GM21381 (cell line): ENCODE results near the gene EPS15.

ENCODE experiments used
- ATAC-seq: cut with Tn5 transposase; IDR thresholded peaks from one replicate; pipeline ENCODE4 v1.9.1; 2021; ENCODE audit warnings: mild to moderate bottlenecking, moderate library complexity; ENCODE audit not compliant: unreplicated experiment

Gene EPS15

DNA sequence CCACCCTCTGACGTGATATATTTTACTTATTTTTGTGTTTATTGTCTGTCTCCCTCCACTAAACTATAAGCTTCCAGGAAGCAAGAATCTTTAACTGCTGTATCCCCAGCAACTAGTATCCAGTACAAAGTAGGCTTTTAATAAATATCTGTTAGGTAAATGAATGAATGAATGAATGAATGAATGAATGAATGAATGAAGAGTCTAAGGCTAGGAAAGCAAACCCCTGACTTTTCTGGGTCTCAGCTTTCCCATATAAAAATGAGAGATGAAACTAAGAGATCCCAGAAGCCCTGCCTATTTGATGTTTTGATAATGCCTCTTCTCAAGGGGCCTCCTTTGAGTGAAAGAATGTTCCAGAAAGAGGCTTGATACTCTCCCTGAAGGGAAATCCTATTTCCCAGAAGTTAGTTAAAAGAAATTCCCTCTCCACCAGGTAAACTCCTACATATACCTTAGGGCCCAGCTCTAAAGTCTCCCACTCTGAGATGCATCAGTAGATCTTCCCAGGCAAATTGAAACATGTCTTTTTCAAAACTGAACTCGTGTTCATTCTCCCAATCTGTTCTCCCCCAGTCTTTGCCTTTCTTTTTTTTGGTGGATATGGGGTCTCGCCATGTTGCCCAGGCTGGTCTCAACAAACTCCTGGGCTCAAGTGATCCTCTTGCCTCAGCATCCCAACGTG, 196.5 kb downstream of the EPS15 start:
- ATAC-seq = no peak

DNA sequence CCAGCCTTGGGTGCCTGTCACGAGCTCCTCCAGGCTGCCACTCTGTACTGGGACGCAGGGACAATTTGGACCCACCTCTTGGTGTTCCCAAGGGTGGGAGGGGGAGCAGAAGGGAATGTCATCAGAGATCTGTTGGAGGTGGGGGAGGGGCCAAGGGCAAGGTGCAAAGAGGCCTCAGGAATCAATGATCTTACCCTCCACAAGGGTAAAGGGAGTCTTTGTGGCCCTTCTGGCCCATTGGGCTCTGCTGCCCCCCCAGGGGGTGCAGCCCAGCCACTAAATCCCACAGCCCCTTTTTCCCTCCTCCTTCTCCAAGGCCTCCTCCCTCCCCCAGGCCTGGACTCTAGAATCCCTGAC, 197.2 kb downstream of the EPS15 start:
- no peak for ATAC-seq

DNA sequence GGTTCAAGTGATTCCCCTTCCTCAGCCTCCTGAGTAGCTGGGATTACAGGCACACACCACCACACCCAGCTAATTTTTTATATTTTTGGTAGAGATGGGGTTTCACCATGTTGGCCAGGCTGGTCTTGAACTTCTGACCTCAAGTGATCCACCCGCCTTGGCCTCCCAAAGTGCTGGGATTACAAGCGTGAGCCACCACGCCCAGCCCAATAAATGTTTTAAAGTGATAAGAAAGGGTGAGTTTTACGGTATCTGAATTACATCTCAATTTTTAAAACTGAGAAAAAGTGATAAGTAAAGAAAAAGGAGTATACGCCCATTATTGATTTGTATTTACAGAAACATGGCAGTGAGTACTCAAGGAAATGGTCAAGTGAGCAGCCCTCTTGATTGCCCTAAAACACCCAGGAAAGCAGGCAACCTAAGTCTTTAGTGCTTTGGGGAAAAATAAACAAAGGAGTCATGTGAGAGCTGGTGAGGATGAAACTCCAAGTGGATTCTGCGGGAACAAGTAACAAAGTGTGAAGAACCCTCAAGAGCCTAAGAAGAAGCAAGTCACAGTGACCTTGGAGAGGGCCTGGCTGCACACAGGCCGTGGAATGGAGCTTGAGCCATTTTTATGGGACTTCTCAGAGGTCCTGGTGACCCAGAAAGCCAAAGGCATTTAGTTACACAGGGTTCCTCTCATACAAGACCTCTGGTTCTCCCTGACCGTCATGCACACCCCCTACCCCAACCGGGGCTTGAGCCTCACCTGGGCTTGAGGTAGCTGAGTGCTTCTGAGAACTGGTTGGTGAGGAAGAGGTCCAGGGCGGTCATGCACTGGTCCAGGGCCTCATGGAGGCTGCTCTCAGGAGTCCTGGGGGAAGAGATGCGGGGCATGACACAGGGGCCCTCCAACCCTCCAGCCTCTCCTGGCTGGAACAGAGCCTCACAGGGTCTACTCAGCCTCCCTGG, 197.8 kb downstream of the EPS15 start:
- no peak for ATAC-seq

DNA sequence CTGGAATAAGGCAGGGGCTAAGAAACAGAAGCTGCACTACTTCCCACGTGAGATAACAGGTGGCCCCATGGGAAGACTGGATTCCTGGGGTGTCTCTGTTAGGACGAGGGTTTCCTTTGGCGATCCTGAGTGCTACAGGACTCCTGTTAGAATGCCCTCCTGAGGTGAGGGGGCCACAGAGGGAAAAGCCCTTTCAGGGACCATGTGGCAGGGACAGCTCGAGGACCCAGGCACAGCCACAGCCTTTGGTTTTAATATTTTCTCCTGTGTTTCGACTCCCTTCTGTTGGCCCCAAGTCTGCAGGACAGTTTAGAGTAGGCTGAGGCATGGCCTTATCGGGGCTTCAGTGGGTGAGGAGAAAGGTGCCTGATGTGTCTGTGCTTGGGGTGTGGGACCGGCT, 201.3 kb downstream of the EPS15 start:
- ATAC-seq = no peak

DNA sequence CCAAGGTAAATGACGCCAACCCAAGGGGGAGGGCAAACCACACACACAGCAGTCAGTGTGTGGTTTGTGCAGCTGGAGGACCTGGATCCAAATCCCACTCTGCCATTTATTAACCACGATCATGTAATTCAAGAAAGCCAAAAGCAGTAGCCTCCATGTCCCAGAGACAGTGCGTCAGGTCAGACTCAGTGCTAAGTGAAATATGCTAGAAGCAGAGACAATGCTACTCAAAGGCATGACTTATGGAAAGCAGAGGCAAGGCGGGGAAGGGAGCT, 202.3 kb downstream of the EPS15 start:
- no peak for ATAC-seq

DNA sequence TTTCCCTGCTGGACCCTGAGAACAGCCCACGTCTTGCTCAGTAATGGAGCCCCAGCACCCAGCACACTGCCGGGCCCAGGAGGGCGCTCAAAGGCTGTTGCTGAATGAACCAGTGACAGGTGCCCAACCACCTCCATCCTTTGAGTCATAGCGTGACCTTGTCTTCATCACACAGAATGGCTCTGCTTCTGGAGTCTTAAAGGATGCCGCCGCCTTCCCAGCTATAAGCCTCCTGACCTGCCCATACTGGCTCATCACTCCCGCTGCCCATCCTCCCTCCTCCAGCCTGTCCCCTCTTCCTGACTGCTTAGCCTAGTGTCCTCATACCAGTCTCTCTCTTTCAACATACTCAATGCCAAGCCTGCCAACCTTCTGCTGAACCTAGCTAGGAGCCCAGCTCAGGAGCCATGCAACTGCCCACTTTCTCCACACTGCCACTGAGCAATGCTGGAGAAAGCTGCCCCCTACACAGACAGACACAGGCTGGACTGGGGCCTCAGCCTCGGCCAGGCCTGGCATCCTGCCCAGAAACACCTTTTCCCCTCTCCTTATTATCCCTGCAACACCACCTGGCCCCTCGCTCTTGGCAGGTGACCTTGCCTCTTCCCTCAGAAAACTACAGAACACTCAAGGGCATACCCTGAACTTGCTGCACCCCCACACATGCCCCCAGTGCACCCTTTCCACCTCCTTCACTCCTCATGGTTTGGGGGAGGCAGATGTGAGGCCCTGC, 202.8 kb downstream of the EPS15 start:
- no peak for ATAC-seq

DNA sequence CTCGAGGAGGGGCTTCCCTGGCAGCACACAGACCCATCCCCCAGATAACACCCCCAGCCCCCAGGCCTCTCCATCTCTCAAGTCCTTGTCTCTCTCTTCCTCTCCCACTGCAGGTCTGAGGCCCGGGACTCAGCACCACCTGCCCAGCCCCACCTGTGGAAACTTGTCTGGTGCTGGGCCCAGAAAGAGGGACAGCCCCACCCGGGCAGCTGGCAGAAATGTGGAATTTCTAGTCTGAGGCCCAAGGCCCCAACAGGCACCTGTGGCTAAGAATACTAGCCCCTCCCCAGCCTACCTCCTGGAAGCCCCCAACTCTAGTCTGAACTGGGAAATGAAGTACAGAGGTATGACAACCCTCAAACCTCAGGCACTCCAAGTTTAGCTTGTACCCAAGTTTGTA, 204.1 kb downstream of the EPS15 start:
- no peak for ATAC-seq

DNA sequence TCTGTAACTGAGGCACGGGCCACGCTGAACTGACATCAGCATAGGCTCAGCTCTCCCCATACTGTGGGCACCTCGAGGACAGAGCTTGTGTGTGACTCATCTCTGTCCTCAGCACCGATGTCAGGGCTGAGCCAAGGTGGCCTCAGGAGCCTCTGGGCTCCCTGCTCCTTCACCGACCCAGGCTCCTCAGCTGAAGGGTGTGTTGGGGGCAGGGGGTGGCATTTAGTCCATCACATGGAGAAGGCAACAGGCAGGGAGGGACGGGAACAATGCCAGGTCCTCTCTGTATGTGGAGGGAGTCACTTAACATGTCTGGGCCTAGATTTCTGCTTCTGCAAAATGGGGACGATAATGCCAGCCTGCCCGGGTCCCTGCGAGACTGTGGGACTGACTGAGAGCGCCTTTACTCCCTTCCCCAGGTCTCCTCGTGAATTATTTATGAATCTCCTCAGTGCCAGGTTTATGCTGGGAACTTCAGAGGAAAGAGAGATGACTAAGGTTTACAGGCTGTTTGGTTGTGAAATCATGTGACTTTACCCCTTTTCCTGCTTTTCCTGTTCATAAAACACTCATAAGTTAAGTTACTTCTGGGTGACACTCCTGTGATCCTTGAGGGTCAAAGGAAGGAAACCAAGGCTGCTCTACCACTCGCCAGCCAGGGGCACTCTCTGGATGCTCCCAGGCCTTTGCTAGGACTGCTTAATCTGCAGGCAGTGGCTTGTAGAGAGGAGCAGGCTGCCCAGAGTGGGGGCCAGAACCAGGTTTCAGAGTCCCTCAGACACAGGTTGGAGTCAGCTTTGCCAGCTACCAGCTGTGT, 204.9 kb downstream of the EPS15 start:
- no peak for ATAC-seq

DNA sequence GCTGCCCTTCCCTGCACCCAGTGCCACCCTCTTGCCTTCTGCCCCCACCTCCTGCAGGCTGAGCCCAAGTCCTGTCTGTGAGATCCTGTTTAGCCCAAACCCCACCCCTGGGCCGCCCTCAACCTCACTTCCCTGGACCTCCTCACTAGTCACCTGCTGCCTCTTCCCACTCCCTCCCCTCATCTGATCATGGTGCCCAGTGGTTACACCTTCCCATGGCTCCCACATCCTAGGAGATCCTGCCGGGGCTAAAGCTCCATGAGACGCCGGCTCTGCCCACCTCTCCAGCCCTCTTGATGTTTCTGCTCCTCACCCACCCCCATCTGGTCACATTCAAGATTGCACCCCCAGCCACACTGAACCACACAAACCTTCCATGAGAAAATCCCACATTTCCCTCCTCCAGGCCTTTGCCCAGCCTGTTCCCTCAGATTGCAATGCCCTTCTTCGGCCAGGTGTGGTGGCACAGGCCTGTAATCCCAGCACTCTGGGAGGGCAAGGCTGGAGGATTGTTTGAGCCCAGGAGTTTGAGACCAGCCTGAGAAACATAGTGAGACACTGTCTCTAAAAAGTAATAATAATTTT, 205.7 kb downstream of the EPS15 start:
- no peak for ATAC-seq

DNA sequence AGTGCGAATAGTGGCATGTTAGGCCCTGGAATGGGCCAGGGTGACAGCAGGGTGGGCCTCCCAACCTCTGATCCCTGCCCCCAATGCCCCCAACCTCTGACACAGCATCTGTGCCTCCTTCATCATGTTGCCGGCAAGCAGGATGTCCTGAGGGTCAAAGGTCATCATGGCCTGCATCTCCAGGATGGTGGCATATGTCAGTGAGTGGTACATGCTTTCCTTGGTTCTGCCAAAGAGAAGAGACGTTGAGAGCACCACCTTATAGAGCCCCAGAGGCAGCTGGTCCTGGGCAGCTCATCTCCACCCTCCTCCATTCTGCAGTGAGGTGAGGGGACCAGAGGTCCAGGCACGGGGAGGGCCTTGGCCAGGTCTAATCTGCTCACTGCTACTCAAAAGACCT, 206.3 kb downstream of the EPS15 start:
- ATAC-seq = no peak

DNA sequence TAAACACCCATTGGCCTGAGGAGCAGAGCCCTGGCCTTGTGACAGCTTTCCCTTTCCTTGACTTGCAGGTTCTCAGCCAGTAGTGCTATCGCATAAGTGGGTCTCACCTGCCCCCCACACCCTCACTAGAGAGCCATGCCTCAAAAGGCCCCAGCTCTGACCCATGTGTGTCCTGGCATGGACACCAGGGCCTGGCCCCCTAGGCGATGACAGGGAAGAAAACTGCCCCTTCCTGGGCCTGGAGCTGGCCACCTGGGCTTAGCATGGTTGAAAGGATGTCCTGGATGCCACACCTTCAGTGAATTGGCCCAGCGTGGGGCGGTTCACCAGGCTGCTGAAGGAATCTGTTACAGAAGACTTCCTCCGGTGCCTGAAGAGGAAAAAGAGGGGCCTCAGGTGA, 207.2 kb downstream of the EPS15 start:
- no peak for ATAC-seq

DNA sequence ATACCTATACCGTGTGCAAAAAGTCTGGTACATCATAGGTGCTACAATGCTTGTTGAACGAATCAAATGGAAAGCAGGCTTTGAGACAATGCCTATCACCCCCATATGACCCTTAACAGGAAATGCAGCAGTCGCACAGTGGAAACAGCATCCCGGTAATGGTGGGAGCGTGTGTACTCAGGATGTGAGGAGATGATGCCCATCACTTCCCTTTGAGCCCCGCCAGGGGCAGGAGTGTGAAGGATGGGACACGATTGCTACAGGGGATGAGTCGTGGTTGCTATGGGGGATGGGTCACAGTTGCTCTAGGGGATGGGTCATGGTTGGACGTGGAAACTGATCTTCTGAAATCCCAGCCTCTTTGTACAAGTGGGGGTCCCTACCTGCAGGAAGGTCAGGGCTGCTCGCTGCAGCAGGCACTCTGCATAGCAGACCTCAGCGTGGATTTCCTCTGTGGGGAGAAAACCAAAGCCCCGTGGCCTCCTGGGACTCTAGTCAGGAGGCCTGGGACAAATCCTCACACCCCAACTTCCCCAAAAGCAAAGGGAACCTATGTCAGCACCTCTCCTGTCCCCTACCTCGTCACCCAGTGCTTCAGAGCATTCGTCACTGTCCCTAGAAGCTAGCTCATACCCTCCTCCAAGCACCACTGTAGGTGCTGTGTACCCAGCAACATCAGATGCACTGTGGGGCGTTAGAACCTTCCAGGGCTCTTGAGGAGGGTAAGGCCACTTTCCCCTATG, 208.0 kb downstream of the EPS15 start:
- no peak for ATAC-seq

DNA sequence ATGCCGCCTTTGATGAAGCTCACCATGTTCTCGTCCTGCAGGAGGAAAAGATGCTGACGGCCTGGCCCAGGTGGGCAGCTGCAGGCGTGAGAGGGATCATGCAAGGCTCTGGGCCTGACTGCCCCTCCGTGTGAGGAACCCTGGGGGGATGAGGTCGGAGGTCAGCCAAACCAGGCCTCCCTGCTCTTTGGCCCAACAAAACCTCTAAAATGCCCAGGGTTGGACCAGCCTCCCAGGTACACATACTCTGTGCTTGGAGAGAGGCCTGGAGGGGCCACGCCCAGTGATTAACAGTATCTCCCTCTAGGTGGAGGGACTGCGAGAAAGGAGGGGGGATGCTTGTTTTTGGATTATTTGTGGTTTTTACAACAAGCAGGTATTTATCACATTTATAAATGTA, 209.8 kb downstream of the EPS15 start:
- ATAC-seq = no peak

DNA sequence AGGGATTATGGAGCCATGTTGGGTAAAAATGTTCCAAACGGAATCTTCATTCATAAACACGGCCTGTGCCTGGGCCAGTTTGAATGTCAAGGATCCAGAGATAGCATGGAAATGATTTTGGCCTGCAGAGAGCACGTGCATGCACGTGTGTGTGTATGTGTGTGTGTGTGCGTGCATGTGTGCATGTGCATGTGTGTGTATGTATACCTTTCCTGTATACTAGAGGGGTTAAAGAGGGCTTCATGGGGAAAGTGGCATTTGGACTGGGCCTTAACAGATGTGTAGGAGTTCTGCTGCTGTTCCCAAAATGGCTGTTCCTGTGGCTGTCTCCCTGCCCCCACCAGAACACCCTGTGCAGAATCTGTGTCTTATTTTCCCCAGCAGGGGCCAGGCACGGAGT, 210.4 kb downstream of the EPS15 start:
- ATAC-seq = no peak

DNA sequence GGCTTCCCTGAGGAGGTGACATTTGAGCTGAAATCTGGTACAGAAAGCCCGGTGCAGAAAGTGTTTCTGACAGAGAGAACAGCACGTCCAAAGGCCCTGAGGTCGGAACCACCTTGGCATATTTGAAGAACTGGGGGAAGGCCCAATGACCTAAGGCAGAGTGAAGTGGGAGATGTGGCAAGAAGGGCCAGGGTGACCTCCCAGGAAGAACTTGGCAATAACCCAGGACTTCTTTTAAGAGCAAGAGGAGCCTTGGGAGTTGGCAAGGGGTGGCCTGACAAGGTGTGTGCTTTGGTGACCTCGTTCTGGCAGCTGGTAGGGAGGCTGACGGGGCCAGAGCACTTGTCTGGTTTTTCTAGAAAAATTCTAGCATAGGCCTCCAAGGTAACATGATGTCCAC, 212.1 kb downstream of the EPS15 start:
- no peak for ATAC-seq

DNA sequence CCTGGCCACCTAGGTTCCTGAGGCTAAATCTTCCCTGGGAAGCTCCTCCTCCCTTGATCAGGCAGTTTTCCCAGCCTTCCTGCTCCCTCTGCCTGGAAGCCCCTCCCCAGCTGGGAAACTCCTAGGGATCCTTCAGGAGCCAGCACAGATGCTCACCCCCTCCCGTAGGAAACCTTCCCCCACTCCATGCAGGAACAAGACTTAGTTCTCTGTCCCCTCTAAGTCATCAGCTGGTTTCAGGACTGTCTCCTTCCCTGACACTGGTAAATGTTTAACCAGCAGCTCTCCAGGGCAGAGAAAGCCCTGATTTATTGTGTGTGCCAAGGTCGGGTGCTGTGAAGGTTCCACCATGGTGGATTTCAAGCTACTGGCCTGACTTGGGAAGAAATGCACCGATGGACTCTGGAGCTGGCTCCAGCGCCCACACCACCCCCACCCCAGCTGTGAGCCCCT, 213.7 kb downstream of the EPS15 start:
- no peak for ATAC-seq

DNA sequence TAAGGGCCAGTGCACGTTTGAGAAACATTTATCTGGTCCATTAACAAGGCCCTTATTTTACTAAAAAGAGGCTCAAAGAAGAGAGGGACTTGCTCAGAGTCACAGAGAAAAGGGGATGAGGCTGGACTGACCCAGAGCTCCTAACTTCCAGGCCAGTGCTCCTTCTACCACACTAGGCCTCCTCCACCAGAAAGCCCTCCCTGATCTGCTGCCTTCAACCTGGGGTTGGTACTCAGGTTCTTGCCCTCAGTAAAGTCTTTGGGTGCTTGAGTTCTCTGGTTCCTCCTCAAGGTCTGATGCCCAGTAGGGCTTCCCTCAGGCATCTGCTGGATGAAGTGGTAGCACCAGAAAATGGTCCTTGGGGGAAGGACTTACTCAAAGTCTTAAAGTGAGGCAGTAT, 214.7 kb downstream of the EPS15 start:
- ATAC-seq = no peak
